ENCODE measurements around the gene TMEM131L. TPM values are rescaled to one million over a fixed set of nuclear protein-coding genes. Genes with fewer than 3 reads are reported as not detected.

The TMEM131L gene
- total RNA-seq, 1 experiment from 2014 or later, result 19.7 TPM

GRCh38 chr4:153543351-153543750, 77.2 kb downstream of the TMEM131L start:
- Histone ChIP-seq H2AFZ (ENCODE audit: low read depth, low read length, poor library complexity, severe bottlenecking) (no peak overlapping the region), H3K27me3 (ENCODE audit: insufficient read depth, low read length) (no peaks in the 10 kb centered on the region), H3K4me1 (ENCODE audit: control insufficient read depth in 1 of 2, insufficient read depth in 2 of 2, low read length in 2 of 2) (no peaks in the 10 kb centered on the region), H3K9me2 (ENCODE audit: insufficient read depth) (no peaks in the 10 kb centered on the region), H3K9me3 (ENCODE audit: control insufficient read depth in 1 of 2, insufficient read depth in 1 of 2, low read depth in 1 of 2, low read length in 2 of 2) (no peaks in the 10 kb centered on the region), H3K27ac (ENCODE audit: low read depth, low read length) (no peak overlapping the region), H3K4me3 (replicated peaks in 1 of 2; ENCODE audit: low read depth in 1 of 2, low read length in 2 of 2) (no peak overlapping the region), H3K79me2 (ENCODE audit: insufficient read depth, low read length) (peaks cover 4% of the 10 kb centered on the region; the same call in 1 of the 2 replicates), H3K9ac (ENCODE audit: low read length) (no peak overlapping the region), H3K36me3 (ENCODE audit: control insufficient read depth in 1 of 2, insufficient read depth in 2 of 2, low read length in 2 of 2) (no peaks in the 10 kb centered on the region), H3K4me2 (ENCODE audit: low read length) (no peak overlapping the region), H4K20me1 (ENCODE audit: insufficient read depth) (no peaks in the 10 kb centered on the region)
- intact Hi-C loops (cut with micrococcal nuclease), result no loop called here
- CTCF ChIA-PET, result no interaction called here
- BruUV-seq (replicated peaks), result no TSS peak
- TF ChIP-seq TCF7L2 (IDR thresholded peaks at IDR 0.05; ENCODE audit: borderline replicate concordance, extremely low read depth, insufficient read depth, insufficient read length), result no peak
- no peak for TF ChIP-seq EGR1 (IDR thresholded peaks at IDR 0.05; ENCODE audit: low read depth)
- TF ChIP-seq ZBTB33 (IDR thresholded peaks at IDR 0.05; ENCODE audit: extremely low read depth, insufficient replicate concordance, low read length), result no peak
- TF ChIP-seq CTCF (IDR thresholded peaks at IDR 0.05 in 2 of 3, conservative IDR thresholded peaks at IDR 0.05 in 1 of 3; ENCODE audit: borderline replicate concordance in 1 of 3, insufficient read depth in 1 of 3, low read depth in 2 of 3, low read length in 2 of 3), result no peak
- TF ChIP-seq MAX (IDR thresholded peaks at IDR 0.05), result no peak
- TF ChIP-seq ZFX (IDR thresholded peaks at IDR 0.05), result no peak
- TF ChIP-seq JUND (IDR thresholded peaks at IDR 0.05), result no peak
- no peak for TF ChIP-seq EZH2phosphoT487 (IDR thresholded peaks at IDR 0.05; ENCODE audit: borderline replicate concordance)
- no peak for TF ChIP-seq ZNF274 (IDR thresholded peaks at IDR 0.05; ENCODE audit: low read depth, low read length)
- no peak for TF ChIP-seq FOSL1 (IDR thresholded peaks at IDR 0.05; ENCODE audit: low read depth)
- no peak for TF ChIP-seq POLR2AphosphoS5 (IDR thresholded peaks at IDR 0.05; ENCODE audit: low read depth, low read length)
- no peak for TF ChIP-seq SP1 (IDR thresholded peaks at IDR 0.05; ENCODE audit: low read depth)
- TF ChIP-seq CBX3 (IDR thresholded peaks at IDR 0.05; ENCODE audit: low read depth), result no peak
- TF ChIP-seq RAD21 (IDR thresholded peaks at IDR 0.05; ENCODE audit: low read depth), result no peak
- TF ChIP-seq SIN3A (IDR thresholded peaks at IDR 0.05; ENCODE audit: low read depth), result no peak
- RAD21 ChIA-PET (ENCODE audit: low non-redundant PET in 1 of 2, low total read pairs in 2 of 2, uncharacterized antibody in 2 of 2, unreplicated experiment in 2 of 2), result no interaction called here
- POLR2A ChIA-PET, result no interaction called here
- no peak for ATAC-seq
- no peak for DNase-seq (ENCODE audit: low read depth, low spot score)
